DOHH2 (cell line): Measurements from ENCODE around the gene HOXC4.

Source experiments
- EZH2phosphoT487 ChIP-seq: fragments of 200-600 bp; sonication (generic); IDR thresholded peaks from 2 replicates; pipeline ENCODE4 v1.6.1; 2017; ENCODE audit warnings: borderline replicate concordance, mild to moderate bottlenecking, antibody characterized with exemption, low read length, moderate library complexity, mixed read lengths
- TF ChIP-seq, protein P1 (sequence below): fragments of 200-600 bp; sonication (generic); IDR thresholded peaks from one replicate; pipeline ENCODE4 v1.5.1; 2014; ENCODE audit warnings: antibody characterized with exemption, mild to moderate bottlenecking, low read depth, low read length; ENCODE audit not compliant: poor library complexity, severe bottlenecking

DNA sequence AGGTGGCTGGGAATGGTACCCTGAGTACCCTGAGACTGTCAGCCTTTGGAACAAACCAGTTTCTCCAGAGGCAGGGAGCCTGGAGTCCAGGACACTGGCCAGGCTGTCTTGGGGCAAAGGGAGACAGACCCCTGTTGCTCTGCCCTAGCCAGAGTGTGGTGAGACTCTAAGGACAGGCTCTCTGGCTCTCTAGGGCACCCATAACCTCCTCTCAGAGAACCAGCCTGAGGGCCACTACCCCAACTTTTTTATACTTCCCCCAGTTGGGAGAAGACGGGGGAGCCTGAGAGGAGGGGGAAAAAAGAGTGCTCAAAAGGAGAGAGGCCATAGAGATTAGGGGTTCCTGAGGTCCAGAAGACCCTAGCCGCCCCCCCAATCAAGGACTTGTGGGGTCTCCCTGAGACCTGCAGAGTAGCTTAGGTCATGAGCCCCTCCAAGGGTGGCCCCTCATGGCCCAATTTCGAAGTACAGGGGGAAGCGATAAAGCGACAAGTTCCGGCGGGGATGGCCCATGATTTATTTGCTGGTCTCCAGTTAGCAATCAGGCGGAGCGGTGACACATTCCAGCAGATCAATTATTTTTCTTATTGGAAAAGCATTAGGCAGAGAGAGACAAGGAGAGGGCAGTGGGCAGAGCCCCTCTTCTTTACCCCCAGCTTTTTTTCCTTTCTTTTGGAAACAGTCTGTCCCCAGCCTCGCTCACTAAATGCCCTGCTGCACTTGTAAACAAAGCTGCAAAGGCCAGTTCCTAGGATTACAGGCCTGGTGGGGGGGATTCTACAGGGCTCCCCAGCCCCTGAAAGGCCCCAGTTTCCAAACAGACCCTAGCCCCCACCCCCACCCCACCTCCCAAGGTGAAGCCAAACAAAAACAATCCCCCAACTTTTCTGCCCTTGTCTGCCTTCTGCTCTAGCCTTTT, 43.3 kb upstream of the HOXC4 start:
- TF ChIP-seq, protein P1, sequence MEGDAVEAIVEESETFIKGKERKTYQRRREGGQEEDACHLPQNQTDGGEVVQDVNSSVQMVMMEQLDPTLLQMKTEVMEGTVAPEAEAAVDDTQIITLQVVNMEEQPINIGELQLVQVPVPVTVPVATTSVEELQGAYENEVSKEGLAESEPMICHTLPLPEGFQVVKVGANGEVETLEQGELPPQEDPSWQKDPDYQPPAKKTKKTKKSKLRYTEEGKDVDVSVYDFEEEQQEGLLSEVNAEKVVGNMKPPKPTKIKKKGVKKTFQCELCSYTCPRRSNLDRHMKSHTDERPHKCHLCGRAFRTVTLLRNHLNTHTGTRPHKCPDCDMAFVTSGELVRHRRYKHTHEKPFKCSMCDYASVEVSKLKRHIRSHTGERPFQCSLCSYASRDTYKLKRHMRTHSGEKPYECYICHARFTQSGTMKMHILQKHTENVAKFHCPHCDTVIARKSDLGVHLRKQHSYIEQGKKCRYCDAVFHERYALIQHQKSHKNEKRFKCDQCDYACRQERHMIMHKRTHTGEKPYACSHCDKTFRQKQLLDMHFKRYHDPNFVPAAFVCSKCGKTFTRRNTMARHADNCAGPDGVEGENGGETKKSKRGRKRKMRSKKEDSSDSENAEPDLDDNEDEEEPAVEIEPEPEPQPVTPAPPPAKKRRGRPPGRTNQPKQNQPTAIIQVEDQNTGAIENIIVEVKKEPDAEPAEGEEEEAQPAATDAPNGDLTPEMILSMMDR: no peak
- TF ChIP-seq EZH2phosphoT487: 0 out of 2 replicates have a peak, but pooled peaks have one; percentile 14
